KBM-7 (cell line): ENCODE results near the gene METTL22.

Experiments
- DNase-seq: peaks from one replicate; pipeline ENCODE4 v3.0.0-alpha.2; 2015
- in situ Hi-C: fragments of 300-500 bp; cut with MboI; formaldehyde crosslinking; loops from 2 replicates; pipeline ENCODE4 v1.14.3; 2020; ENCODE audit warnings: low sequenced_read_pairs, low pct_unique_long_range_greater_than_20kb, mixed read lengths

Gene METTL22

GRCh38 chr16:8627456-8627855 lies 6.0 kb downstream of the METTL22 start:
- DNase-seq = no peak
- in situ Hi-C loops = no loop called here

DNA sequence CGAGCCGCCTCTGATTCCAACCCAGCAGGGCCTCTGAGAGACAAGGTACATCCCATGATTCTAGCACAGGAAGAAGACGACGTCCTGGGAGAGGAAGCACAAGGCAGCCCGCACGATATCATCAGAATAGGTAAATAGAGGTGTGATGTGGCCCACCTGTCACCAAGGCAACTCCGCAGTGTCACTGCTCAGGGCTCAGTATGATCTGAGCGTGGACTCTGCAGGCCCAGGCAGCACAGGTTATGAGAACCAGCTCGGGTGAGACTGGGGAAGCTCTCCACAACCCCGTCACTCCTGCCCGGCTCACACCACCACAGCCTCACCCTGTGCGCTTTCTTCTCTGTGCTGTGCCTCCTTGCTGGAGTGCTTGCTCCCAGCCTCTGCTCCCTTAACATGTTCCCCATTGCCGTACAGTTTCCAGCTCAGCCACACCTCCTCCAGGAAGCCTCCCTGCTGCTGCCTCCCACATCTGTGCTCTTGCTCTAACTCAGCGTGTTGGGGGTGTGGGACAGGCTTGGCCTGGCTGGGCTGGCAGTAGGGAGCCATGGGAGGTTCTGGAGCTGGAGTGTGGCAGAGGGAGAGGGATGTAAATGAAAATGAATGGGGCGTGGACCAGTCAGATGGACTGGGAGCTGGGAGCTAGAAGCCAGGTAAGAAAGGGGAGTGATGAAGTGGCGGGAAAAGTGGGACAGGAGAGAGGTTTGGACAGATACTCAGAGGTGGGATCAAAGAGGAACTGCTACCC lies 7.7 kb downstream of the METTL22 start:
- DNase-seq = no peak
- in situ Hi-C loops = no loop called here

- in situ Hi-C loops = no loop called here
- no peak for DNase-seq
Measured at GRCh38 chr16:8630255-8630953, 8.9 kb downstream of the METTL22 start.

DNA sequence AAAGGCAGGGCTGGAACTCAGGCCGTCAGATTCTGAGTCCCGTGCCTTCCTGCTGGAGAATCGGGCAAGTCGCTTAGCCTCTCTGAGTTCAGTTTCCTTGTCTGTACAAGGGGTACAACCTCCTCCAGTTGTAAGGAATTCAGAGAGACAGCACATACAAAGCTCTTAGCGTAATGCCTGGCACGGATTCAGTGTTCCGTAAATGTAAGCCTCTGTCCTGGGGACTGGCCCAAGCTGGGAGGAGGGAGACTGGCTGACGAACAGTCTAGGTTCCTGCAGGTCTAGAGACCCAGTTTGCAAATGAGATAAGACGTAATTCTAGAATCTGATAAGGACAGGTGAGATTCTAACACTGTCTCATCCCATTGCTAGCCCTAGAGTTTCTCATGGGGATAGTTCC lies 9.9 kb downstream of the METTL22 start:
- DNase-seq = no peak
- in situ Hi-C loops = no loop called here

GRCh38 chr16:8631818-8632465 lies 10.4 kb downstream of the METTL22 start:
- in situ Hi-C loops = no loop called here
- no peak for DNase-seq

- in situ Hi-C loops = no loop called here
- DNase-seq = peak; percentile 84
Measured at GRCh38 chr16:8632675-8633182, 11.2 kb downstream of the METTL22 start.

GRCh38 chr16:8634991-8635736 lies 13.7 kb downstream of the METTL22 start:
- in situ Hi-C loops = no loop called here
- no peak for DNase-seq

DNA sequence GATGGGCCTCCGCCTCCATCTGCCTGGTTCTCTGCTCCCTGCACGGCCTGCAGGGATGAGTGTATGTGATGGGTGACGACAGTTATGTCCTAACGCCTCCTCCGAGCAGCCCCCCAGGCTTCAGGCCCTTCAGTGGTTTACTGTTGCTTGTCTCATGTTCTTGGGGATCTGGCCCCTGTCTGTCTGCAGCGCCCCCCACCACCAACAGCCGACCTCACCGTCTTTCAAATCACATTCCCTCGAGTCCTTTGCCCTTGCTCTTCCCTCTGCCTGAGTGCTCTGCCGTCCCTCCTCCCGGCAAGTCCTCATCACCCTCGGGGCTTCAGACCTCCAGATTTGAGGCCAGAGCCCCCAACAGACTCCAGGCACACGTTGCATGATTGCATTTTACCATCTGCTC lies 18.2 kb downstream of the METTL22 start:
- in situ Hi-C loops = no loop called here
- no peak for DNase-seq

- DNase-seq = no peak
- in situ Hi-C loops = no loop called here
Measured at GRCh38 chr16:8641671-8642070, 20.2 kb downstream of the METTL22 start.

DNA sequence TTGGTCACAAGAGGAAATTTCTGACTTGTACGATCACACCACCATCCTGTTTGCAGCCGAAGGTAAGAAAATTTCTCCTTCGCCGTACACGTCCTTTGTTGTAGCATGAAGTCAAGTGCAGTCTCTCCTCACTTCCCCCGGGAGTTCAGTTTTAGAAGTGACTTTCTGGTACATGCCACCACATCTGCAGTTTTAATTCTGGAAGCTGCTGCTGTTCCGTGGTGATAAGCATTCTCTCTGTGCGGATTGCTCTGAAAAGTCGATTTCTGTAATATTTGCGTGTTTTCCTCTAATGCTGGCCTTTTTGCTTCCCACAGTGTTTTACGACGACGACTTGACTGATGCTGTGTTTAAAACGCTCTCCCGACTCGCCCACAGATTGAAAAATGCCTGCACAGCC lies 20.6 kb downstream of the METTL22 start:
- in situ Hi-C loops = no loop called here
- no peak for DNase-seq

DNA sequence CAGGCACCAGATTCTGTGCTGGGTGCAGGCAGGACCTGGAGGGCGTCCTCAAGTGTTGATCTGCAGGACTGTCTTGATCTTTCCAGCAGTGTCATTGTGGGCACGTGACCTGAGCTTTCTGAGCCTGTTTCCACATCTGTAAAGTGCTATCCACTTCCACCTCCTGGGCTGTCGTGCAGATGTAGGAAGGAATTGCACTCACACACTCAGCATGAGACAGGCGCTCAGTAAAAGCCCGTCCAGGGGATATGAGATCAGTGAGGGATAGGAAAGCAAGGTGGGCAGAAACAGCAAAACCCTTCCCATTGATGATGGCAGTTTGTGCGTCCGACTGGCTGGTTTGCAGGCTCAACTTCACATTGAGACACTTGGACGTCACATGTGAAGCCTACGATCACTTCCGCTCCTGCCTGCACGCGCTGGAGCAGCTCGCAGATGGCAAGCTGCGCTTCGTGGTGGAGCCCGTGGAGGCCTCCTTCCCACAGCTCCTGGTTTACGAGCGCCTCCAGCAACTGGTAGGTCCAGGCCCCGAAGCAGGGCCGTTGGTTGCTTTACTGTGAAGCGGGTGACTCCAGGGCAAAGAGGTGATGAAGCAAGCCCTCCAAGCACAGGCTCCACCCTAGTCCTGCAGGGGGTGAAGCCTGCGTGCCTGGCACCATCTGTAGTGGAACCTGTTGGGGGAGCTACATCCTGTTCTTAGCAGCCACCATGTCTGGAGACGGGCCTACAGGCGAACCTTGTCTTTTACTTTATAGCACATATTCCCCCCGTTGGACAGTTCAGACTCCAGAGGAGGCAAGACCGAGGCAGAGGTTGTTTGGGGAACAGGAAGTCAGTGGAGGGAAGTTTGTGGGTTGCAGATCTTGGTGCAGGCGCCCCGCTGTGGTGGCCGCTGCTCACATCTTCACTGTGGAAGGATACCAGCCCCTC lies 23.0 kb downstream of the METTL22 start:
- DNase-seq = peak; percentile 94
- in situ Hi-C loops = no loop called here

- in situ Hi-C loops = no loop called here
- DNase-seq = no peak
Measured at GRCh38 chr16:8645141-8645521, 23.6 kb downstream of the METTL22 start.

- in situ Hi-C loops = no loop called here
Measured at GRCh38 chr16:8645831-8646230, 24.3 kb downstream of the METTL22 start.

GRCh38 chr16:8646326-8647053 lies 25.0 kb downstream of the METTL22 start:
- in situ Hi-C loops = no loop called here
- no peak for DNase-seq

More at GRCh38 chr16:8645831-8646230, 24.3 kb downstream of the METTL22 start:
- DNase-seq = no peak

DNA sequence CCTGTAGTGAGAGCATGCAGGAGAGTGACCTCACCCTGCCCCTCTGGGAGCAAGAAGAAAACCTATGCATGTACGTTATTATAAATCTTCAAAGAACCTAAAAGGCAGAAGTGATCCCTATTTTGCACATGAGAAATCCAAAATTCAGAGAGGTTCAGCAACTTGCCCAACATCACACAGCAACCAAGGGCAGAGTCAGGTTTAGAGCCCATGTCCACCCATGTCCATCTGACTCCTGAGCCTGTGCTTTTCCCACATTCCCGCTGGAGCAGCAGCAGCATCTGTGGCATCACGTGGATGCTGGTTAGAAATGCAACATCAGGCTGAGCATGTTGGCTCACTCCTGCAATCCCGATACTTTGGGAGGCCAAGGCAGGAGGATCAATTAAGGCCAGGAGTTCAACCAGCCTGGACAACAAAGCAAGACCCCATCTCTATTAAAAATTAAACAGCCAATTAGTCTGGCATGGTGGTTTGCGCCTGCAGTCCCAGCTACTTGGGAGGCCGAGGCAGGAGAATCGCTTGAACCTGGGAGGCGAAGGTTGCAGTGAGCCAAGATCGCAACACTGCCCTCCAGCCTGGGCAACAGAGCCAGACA lies 26.3 kb downstream of the METTL22 start:
- in situ Hi-C loops = no loop called here
- DNase-seq = no peak

DNA sequence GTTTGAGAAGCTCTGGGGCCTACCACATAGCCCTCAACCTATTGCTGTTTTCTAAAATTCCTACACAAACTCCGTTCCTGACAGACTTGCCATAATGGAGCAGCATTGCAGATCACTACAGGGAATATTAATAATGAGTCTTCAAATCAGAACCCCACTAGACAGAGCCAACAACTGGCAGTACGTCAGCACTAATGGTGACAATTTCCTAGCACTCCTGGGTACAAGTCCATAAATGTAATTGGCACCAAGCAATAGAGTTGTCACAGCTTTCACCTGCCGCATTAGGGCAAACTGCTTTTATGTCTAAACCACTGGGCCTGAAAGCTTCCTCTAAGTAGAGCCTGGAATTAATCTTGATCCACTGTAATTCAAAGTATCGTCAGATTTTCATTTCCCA lies 27.4 kb downstream of the METTL22 start:
- DNase-seq = no peak
- in situ Hi-C loops = no loop called here

DNA sequence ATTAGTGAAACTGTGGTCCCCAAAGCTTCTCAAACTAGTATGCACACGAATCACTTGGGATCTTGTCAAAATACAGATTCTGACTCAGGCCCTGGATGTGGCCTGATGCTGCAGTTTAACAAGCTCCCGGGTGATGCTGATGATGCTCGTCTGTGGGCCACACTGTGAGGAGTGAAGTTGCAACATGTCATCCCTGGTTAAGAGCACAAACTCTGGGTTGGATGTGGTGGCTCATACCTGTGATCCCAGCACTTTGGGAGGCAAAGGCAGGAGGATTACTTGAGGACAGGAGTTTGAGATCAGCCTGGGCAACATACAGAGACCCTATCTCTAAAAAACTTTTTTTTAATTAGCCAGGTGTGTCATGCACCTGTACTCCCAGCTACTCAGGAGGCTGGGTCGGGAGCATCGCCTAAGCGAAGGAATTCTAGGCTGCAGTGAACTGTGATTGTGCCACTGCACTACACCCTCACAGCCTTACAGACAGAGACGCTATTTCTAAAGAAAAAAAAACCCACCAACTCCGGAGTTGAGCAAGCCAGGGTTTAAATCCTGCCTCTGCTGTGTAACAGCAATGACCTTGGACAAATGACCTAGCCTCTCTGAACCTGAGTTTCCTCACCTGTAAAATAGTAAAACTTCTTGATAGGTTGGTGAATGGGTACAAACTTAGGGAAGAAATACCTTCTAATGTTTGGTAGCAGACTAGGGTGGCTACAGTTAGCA lies 28.5 kb downstream of the METTL22 start:
- DNase-seq = no peak
- in situ Hi-C loops = loop anchor here (25.0 kb wide), 3 partner anchors 137 to 487 kb away; partner anchors contain the start of genes LITAFD, PMM2 and TMEM186
